GM19193 (cell line): ENCODE data around the gene LSM14A.

Source experiments
- POLR2A ChIP-seq: IDR thresholded peaks from 4 replicates; pipeline ENCODE4 v1.6.1; 2011; ENCODE audit not compliant: insufficient read depth, insufficient read length; ENCODE audit errors: extremely low read depth

LSM14A gene

GRCh38 chr19:34237283-34237682 is 65.0 kb downstream of the LSM14A start:
- TF ChIP-seq POLR2A, result no peak

GRCh38 chr19:34237939-34238338 is 65.6 kb downstream of the LSM14A start:
- no peak for TF ChIP-seq POLR2A

- TF ChIP-seq POLR2A, result no peak
Measured at GRCh38 chr19:34241513-34242337, 69.4 kb downstream of the LSM14A start.

GRCh38 chr19:34243876-34244578 is 71.7 kb downstream of the LSM14A start:
- TF ChIP-seq POLR2A, result no peak

- no peak for TF ChIP-seq POLR2A
Measured at GRCh38 chr19:34244611-34245299, 72.5 kb downstream of the LSM14A start.

GRCh38 chr19:34246340-34246739 is 74.0 kb downstream of the LSM14A start:
- no peak for TF ChIP-seq POLR2A

- TF ChIP-seq POLR2A, result no peak
Measured at GRCh38 chr19:34248941-34249340, 76.6 kb downstream of the LSM14A start.

- TF ChIP-seq POLR2A, result peak; percentile 89
Measured at GRCh38 chr19:34254046-34254697, 81.9 kb downstream of the LSM14A start, which contains the start of gene GARRE1. Gene GARRE1 (plus strand): TSS chr19:34254554. CDS start chr19:34300474, 45,920 bp downstream.

GRCh38 chr19:34254698-34255432 is 82.6 kb downstream of the LSM14A start:
- TF ChIP-seq POLR2A, result no peak

GRCh38 chr19:34255546-34255945 is 83.2 kb downstream of the LSM14A start:
- TF ChIP-seq POLR2A, result no peak

- TF ChIP-seq POLR2A, result no peak
Measured at GRCh38 chr19:34256835-34257558, 84.7 kb downstream of the LSM14A start.

- TF ChIP-seq POLR2A, result no peak
Measured at GRCh38 chr19:34257559-34257924, 85.2 kb downstream of the LSM14A start.

- no peak for TF ChIP-seq POLR2A
Measured at GRCh38 chr19:34259367-34260095, 87.2 kb downstream of the LSM14A start.
